A673 (cell line): ENCODE results near the gene GLYR1. TPM values are rescaled to one million over a fixed set of nuclear protein-coding genes. Genes with fewer than 3 reads are reported as not detected.

Experiments
- BruUV-seq: library from RNA; stranded (reverse); fragments of 400-500 nt; replicated peaks from 2 replicates; lab custom pipeline; 2021; lab: Mats Ljungman, UMichigan
- CTCF ChIA-PET: fragments of 300-600 bp; sonication (Branson Sonifier 250); formaldehyde crosslinking; loops from one replicate; lab custom pipeline; 2022; ENCODE audit warnings: antibody characterized with exemption; lab: Charles Lee
- POLR2A ChIA-PET: fragments of 300-600 bp; sonication (Branson Sonifier 250); formaldehyde crosslinking; loops from one replicate; lab custom pipeline; 2022; ENCODE audit warnings: antibody characterized with exemption; ENCODE audit not compliant: low non-redundant PET; lab: Charles Lee
- DNase-seq: peaks from one replicate; pipeline ENCODE4 v3.0.0-alpha.2; 2015; ENCODE audit warnings: low spot score
- H3K27ac ChIP-seq: fragments of 200-600 bp; sonication (generic); 2 replicates; pipeline ENCODE4 v1.5.1; 2016; ENCODE audit warnings: mixed run types, low read depth, mild to moderate bottlenecking, mixed read lengths, antibody characterized with exemption, low read length; ENCODE audit not compliant: poor library complexity, severe bottlenecking
- H3K27me3 ChIP-seq: fragments of 200-600 bp; sonication (generic); replicated peaks from 2 replicates; pipeline ENCODE4 v1.6.1; 2017; ENCODE audit warnings: mixed run types, low read depth, mild to moderate bottlenecking, mixed read lengths, antibody characterized with exemption, low read length; ENCODE audit not compliant: insufficient read depth, poor library complexity
- H3K36me3 ChIP-seq: fragments of 200-600 bp; sonication (generic); 2 replicates; pipeline ENCODE4 v1.6.1; 2016; ENCODE audit warnings: mixed run types, mild to moderate bottlenecking, mixed read lengths, antibody characterized with exemption, low read length; ENCODE audit not compliant: insufficient read depth, poor library complexity, severe bottlenecking
- H3K4me1 ChIP-seq: fragments of 200-600 bp; sonication (generic); 2 replicates; pipeline ENCODE4 v1.6.1; 2017; ENCODE audit warnings: mixed run types, mild to moderate bottlenecking, mixed read lengths, antibody characterized with exemption, low read length; ENCODE audit not compliant: insufficient read depth, poor library complexity, severe bottlenecking
- H3K4me3 ChIP-seq: fragments of 200-600 bp; sonication (generic); 2 replicates; pipeline ENCODE4 v1.5.1; 2016; ENCODE audit warnings: low read depth, mixed run types, mild to moderate bottlenecking, mixed read lengths, low read length; ENCODE audit not compliant: poor library complexity, severe bottlenecking
- H3K9me3 ChIP-seq: fragments of 200-600 bp; sonication (generic); 2 replicates; pipeline ENCODE4 v1.6.1; 2016; ENCODE audit warnings: mixed run types, low read depth, mild to moderate bottlenecking, mixed read lengths, antibody characterized with exemption, low read length; ENCODE audit not compliant: poor library complexity, severe bottlenecking
- CTCF ChIP-seq: fragments of 300-800, 200-600 bp; sonication (generic); conservative IDR thresholded peaks from 2 replicates; pipeline ENCODE4 v1.5.1; 2017; ENCODE audit warnings: low read depth, mild to moderate bottlenecking, antibody characterized with exemption, low read length, moderate library complexity, mixed read lengths
- EZH2 ChIP-seq: fragments of 200-600 bp; sonication (generic); IDR thresholded peaks from 2 replicates; pipeline ENCODE4 v1.6.1; 2017; ENCODE audit warnings: borderline replicate concordance, low read depth, mild to moderate bottlenecking, mixed read lengths, antibody characterized with exemption, low read length; ENCODE audit not compliant: poor library complexity, severe bottlenecking
- intact Hi-C: fragments of 100-400 bp; cut with micrococcal nuclease; formaldehyde crosslinking; loops from one replicate; pipeline ENCODE4 v1.10.0; 2022; ENCODE audit not compliant: unreplicated experiment
- total RNA-seq: library from RNA; stranded (reverse); gene quantifications from 2 replicates; pipeline ENCODE4 v1.2.3, GENCODE V29; 2021

Gene GLYR1
- total RNA-seq, 1 experiment from 2014 or later: 128 TPM

- no peak for TF ChIP-seq EZH2
- no peak for TF ChIP-seq CTCF
- ChIA-PET POLR2A (no interaction called here), CTCF (no interaction called here)
- no peaks in the 10 kb centered on the region for H3K9me3 ChIP-seq
- no peaks in the 10 kb centered on the region for H3K27me3 ChIP-seq
- no peaks in the 10 kb centered on the region for H3K36me3 ChIP-seq
- intact Hi-C loops: no loop called here
- no peak overlapping the region for H3K4me3 ChIP-seq
- no peaks in the 10 kb centered on the region for H3K4me1 ChIP-seq
- no peak overlapping the region for H3K27ac ChIP-seq
- peak; percentile 17 for DNase-seq
- no TSS peak for BruUV-seq
These were observed 47.4 kb upstream of the GLYR1 start for GRCh38 chr16:4894276-4895150.

- Histone ChIP-seq H3K36me3 (no peaks in the 10 kb centered on the region), H3K4me3 (no peak overlapping the region), H3K4me1 (no peaks in the 10 kb centered on the region), H3K27me3 (no peaks in the 10 kb centered on the region), H3K27ac (no peak overlapping the region), H3K9me3 (no peaks in the 10 kb centered on the region)
- no TSS peak for BruUV-seq
- no peak for DNase-seq
- CTCF ChIA-PET: no interaction called here
- intact Hi-C loops: no loop called here
- no peak for TF ChIP-seq CTCF
- POLR2A ChIA-PET: no interaction called here
These were observed 46.2 kb upstream of the GLYR1 start for GRCh38 chr16:4893103-4893862.

- intact Hi-C loops: no loop called here
- H3K36me3 ChIP-seq: no peaks in the 10 kb centered on the region
- ChIA-PET POLR2A (no interaction called here), CTCF (no interaction called here)
- no peak overlapping the region for H3K27ac ChIP-seq
- H3K4me3 ChIP-seq: no peak overlapping the region
- no peaks in the 10 kb centered on the region for H3K4me1 ChIP-seq
- H3K27me3 ChIP-seq: no peaks in the 10 kb centered on the region
- DNase-seq: no peak
- H3K9me3 ChIP-seq: no peaks in the 10 kb centered on the region
- TF ChIP-seq EZH2 (no peak), CTCF (no peak)
- no TSS peak for BruUV-seq
These were observed 45.4 kb upstream of the GLYR1 start for GRCh38 chr16:4892361-4893102.
